IPS-20b (cell line): Measurements from ENCODE around the gene PYGM.

ENCODE experiments used
- H3K27ac ChIP-seq: one replicate; pipeline ENCODE4 v1.5.1; 2013; ENCODE audit warnings: low read length
- H3K27me3 ChIP-seq: 2 replicates; pipeline ENCODE4 v1.6.1; 2013; ENCODE audit warnings: mild to moderate bottlenecking, low read length, inconsistent platforms; ENCODE audit not compliant: insufficient read depth
- H3K36me3 ChIP-seq: 2 replicates; pipeline ENCODE4 v1.6.1; 2013; ENCODE audit warnings: low read depth, mild to moderate bottlenecking, inconsistent platforms, low read length, moderate library complexity; ENCODE audit not compliant: insufficient read depth
- H3K4me1 ChIP-seq: 2 replicates; pipeline ENCODE4 v1.6.1; 2013; ENCODE audit warnings: mild to moderate bottlenecking, control low read depth, inconsistent platforms, low read length, moderate library complexity; ENCODE audit not compliant: insufficient read depth
- H3K4me3 ChIP-seq: 2 replicates; pipeline ENCODE4 v1.5.1; 2013; ENCODE audit warnings: mild to moderate bottlenecking, low read length, inconsistent platforms
- H3K9ac ChIP-seq: 2 replicates; pipeline ENCODE4 v1.6.1; 2013; ENCODE audit warnings: low read depth, mild to moderate bottlenecking, inconsistent platforms, low read length, moderate library complexity
- H3K9me3 ChIP-seq: 2 replicates; pipeline ENCODE4 v1.6.1; 2013; ENCODE audit warnings: mild to moderate bottlenecking, low read depth, low read length, inconsistent platforms; ENCODE audit not compliant: insufficient read depth

The PYGM gene

GRCh38 chr11:64745521-64746328, 14.0 kb downstream of the PYGM start:
- Histone ChIP-seq H3K9ac (peak overlapping the region; percentile 67; the same call in 1 of the 2 replicates), H3K9me3 (no peaks in the 10 kb centered on the region), H3K36me3 (no peaks in the 10 kb centered on the region), H3K27ac (no peak overlapping the region), H3K27me3 (peaks cover 54% of the 10 kb centered on the region), H3K4me1 (peaks cover 10% of the 10 kb centered on the region; the same call in 1 of the 2 replicates), H3K4me3 (peak overlapping the region; percentile 79)

- no peaks in the 10 kb centered on the region for H3K36me3 ChIP-seq
- no peak overlapping the region for H3K27ac ChIP-seq
- no peaks in the 10 kb centered on the region for H3K9me3 ChIP-seq
- H3K4me3 ChIP-seq = peak overlapping the region; percentile 79
- H3K27me3 ChIP-seq = peaks cover 60% of the 10 kb centered on the region
- H3K4me1 ChIP-seq = peaks cover 10% of the 10 kb centered on the region; the same call in 1 of the 2 replicates
- peak overlapping the region; percentile 67; the same call in 1 of the 2 replicates for H3K9ac ChIP-seq
These were observed 14.6 kb downstream of the PYGM start for GRCh38 chr11:64745189-64745520.

DNA sequence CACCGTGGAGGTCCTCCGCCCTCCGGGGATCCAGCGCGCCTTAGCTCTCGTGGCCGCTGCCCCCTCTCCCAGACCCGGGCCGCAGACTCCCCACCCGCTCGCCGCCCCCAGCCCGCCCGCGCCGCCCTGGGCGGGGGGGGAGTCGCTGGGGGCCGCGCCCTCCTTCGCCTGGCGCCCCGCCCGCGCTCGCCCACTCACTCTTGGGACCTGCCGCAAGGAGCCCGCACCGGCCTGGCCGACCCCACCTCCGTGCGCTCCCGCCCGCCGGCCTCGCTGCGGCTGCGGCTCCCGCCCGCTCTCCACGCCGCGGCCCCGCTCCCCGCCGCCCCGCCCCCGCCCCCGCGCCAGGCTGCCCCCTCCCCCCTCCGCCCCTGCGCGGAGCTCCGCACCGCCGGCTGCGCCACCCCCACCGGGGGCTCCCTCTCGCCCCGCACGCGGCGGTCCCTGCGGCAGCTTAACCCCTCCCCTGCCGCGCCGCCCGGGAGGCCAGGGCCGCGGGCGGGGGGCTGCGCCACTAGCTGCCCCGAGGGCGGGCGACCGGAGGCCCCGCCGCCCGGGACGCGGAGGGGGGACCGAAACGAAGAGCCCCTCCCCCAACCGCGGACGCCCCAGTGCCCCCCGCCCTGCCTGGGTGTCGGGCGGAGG, 15.1 kb downstream of the PYGM start:
- Histone ChIP-seq H3K9ac (peak overlapping the region; percentile 67; the same call in 1 of the 2 replicates), H3K9me3 (no peaks in the 10 kb centered on the region), H3K4me1 (peaks cover 11% of the 10 kb centered on the region; the same call in 1 of the 2 replicates), H3K36me3 (no peaks in the 10 kb centered on the region), H3K27ac (no peak overlapping the region), H3K4me3 (peak overlapping the region; percentile 79), H3K27me3 (peaks cover 65% of the 10 kb centered on the region)

DNA sequence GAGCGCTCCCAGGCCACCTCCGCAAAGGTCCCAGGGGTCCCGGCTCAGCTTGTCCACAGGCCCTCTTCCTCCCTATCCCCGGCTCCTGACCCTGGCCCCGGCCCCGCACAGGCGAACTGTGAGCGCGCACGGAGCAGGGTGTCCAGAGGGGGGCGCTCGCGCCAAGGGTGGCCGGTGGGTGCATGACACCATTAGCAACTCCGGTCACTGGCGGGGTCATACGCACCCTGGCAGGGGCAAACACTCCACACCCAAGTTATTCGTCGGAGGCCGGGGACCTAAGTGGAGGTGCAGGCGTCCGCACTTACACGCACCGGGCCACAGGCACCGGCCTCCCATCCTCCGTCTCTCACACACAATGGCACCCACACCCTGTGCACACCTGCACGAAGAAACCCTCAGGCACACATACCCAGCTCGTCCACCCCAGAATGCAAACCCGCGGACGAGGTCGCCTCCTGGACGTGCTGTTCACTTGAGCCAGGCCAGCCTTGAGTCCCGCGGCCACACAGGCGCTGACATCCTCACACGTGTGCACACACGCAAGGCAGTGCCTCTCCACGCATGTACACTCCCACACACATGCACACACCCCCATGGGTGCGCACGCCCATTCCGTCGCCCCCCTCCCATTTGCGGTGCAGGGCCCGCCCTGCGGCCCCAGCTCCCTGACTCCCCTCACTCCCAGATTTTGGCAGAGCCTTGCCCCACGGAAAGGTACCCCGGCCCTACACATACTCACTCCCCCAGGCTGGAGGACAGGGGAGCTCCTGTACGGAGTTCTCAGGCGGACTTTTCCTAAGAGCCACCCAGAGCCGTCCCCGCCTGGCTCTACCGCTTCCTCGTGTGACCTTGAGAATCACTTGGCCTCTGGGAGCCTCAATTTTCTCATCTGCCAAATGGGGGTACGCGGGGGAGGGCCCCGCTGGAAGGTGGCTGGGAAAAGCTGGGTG, 15.9 kb downstream of the PYGM start, which contains the start of gene RASGRP2:
TSS of gene RASGRP2 (minus strand) at position 552 of the 953 bp plus-strand sequence. CDS start 1,276 bp downstream, outside the sequence.
- H3K9ac ChIP-seq = peak within 1 kb of the TSS; percentile 67; the same call in 1 of the 2 replicates
- H3K27ac ChIP-seq = no peak within 1 kb of the TSS
- H3K36me3 ChIP-seq = no peaks in the 10 kb centered on the region
- no peaks in the 10 kb centered on the region for H3K9me3 ChIP-seq
- peak within 1 kb of the TSS; percentile 79 for H3K4me3 ChIP-seq
- H3K4me1 ChIP-seq = peaks cover 15% of the 10 kb centered on the region; the same call in 1 of the 2 replicates
- peaks cover 69% of the 10 kb centered on the region for H3K27me3 ChIP-seq

GRCh38 chr11:64742889-64743590, 16.7 kb downstream of the PYGM start:
- Histone ChIP-seq H3K27ac (no peak overlapping the region), H3K36me3 (no peaks in the 10 kb centered on the region), H3K4me3 (peak overlapping the region; percentile 71; the same call in 1 of the 2 replicates), H3K27me3 (peaks cover 69% of the 10 kb centered on the region), H3K9ac (peak overlapping the region; percentile 65; the same call in 1 of the 2 replicates), H3K9me3 (no peaks in the 10 kb centered on the region), H3K4me1 (peaks cover 15% of the 10 kb centered on the region; the same call in 1 of the 2 replicates)

DNA sequence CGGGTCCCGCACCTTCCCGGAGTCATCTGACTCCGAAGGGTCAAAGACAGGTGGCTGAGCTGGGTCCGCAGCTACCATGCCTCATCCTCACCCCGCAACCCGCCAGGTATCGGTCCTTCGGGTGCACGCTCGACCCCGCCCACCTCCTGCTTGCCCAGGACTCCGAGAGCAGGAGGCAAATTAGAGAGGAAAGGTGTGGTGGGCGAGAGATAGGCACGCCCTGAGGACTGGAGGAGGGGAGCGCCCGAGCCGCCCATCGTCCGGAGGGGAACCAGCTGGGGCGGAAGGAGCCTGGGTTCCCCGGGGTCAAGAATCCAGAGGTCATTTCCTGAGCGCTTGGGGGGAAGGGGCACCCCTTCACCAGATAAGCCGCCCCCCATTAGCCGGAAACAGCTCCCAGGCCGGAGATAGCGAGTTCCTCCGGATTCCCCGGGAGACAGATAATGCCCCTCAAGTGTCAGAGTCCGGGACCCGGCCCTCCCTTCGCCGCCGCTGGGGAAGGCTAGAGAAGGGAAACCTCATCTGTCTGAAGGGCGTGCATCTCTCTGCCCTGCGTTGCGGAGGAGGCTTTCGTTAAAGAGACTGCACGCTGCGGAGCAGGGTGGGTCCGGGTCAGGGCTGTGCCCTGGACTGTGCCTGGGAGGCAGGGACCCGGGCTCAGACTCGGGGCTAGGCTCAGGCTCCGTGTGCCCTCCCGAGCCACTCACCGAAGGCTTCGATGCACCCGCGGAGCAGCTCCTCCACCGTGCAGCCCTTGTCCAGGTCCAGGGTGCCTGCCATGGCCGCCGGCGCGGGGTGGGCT, 17.5 kb downstream of the PYGM start:
- Histone ChIP-seq H3K27me3 (peaks cover 69% of the 10 kb centered on the region), H3K4me1 (peaks cover 15% of the 10 kb centered on the region; the same call in 1 of the 2 replicates), H3K27ac (no peak overlapping the region), H3K4me3 (peak overlapping the region; percentile 71), H3K36me3 (no peaks in the 10 kb centered on the region), H3K9ac (peak overlapping the region; percentile 65; the same call in 1 of the 2 replicates), H3K9me3 (no peaks in the 10 kb centered on the region)

DNA sequence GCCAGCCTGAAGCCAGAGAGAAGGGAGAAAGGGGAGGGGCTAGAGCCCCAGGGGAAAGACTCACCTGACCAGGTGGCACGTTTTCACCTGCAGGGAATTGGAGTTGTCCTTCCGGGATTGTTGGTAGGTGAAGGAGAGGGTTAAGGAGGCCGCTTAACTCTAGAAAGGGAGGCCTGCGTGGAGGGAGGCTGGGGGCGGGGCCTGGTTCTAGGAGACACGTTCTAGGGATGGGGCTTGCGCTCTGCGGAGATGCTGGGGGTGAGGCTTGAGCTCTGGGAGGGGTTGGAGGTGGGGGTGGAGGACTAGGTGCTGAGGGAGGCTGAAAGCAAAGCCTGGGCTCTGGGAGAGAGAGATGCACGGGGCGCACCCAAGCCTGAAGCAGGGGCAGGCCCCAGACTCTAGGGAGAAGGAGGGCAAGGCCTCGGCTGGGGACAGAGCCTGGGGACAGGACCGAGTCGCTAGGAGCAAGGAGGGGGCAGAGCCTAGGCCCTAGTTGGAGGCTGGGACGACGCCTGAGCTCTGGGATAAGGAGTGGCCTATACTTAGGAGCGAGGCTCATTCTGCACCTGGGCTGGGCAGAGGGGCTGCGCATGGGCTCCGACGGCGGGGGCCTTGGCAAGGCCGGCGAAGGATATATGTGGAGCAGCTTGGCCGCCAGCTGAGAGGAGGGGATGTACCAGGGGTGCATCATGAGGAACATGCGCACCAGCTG, 18.2 kb downstream of the PYGM start:
- Histone ChIP-seq H3K36me3 (no peaks in the 10 kb centered on the region), H3K4me3 (peak overlapping the region; percentile 71), H3K4me1 (peaks cover 15% of the 10 kb centered on the region; the same call in 1 of the 2 replicates), H3K27me3 (peaks cover 65% of the 10 kb centered on the region), H3K9ac (no peak overlapping the region; the same call in 1 of the 2 replicates), H3K9me3 (no peaks in the 10 kb centered on the region), H3K27ac (no peak overlapping the region)

DNA sequence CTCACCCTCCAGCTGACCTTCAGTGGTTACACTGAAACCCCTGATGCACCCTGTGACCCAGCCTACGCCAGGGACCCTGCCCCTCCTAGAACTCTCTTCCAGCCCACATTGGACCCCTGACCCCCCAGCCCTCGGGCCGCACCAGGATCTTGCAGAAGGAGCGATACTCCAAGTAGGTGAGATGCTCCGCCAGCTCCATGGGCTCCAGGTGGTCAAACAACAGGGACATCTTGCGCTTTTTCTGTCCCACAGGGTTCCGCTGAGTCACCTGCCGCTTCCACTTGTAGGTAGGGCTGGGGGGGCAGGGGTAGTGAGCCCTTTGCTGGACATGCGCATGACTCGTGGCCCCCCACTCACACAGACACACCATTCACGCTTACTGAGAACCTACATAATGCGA, 19.9 kb downstream of the PYGM start:
- Histone ChIP-seq H3K4me1 (peaks cover 15% of the 10 kb centered on the region; the same call in 1 of the 2 replicates), H3K27me3 (peaks cover 53% of the 10 kb centered on the region), H3K4me3 (no peak overlapping the region), H3K36me3 (no peaks in the 10 kb centered on the region; the same call in 1 of the 2 replicates), H3K27ac (no peak overlapping the region), H3K9me3 (no peaks in the 10 kb centered on the region), H3K9ac (no peak overlapping the region)

DNA sequence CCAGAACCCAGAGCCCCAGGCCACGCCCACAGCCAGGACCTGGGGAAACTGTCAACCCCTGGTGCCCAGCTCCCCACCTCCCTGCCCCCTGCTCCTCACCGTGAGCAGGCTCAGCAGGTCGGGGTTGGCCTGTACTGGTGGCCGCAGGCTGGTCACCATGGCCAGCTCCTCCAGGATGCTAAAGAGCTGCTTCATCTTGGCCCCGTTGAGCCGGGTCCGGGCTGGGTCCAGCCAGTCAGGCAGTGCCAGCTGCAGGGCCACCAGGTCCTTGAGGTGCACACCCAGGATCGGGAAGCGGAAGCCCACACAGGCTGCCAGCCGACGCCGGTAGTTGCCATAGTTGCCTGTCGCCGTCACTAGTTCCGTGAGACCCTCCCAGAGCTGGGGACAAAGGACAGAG, 23.1 kb downstream of the PYGM start:
- H3K27ac ChIP-seq = no peak overlapping the region
- no peak overlapping the region for H3K9ac ChIP-seq
- peaks cover 24% of the 10 kb centered on the region for H3K27me3 ChIP-seq
- no peaks in the 10 kb centered on the region; the same call in 1 of the 2 replicates for H3K36me3 ChIP-seq
- peaks cover 12% of the 10 kb centered on the region; the same call in 1 of the 2 replicates for H3K4me1 ChIP-seq
- H3K9me3 ChIP-seq = no peaks in the 10 kb centered on the region
- H3K4me3 ChIP-seq = no peak overlapping the region
